ENCODE measurements around the gene CST7. TPM values are rescaled to one million over a fixed set of nuclear protein-coding genes. Genes with fewer than 3 reads are reported as not detected.
"Not testable (repeated sequence)": the region's sequence is repeated elsewhere in the genome, so short reads cannot be mapped to it uniquely, and the experiment has no call there.

CST7 gene
- total and polyA plus RNA-seq, 10 of the 15 experiments (the other 5 are each of a cell fraction or from before 2014, with no cell fraction given), result 0.69 TPM; not detected in 9

DNA sequence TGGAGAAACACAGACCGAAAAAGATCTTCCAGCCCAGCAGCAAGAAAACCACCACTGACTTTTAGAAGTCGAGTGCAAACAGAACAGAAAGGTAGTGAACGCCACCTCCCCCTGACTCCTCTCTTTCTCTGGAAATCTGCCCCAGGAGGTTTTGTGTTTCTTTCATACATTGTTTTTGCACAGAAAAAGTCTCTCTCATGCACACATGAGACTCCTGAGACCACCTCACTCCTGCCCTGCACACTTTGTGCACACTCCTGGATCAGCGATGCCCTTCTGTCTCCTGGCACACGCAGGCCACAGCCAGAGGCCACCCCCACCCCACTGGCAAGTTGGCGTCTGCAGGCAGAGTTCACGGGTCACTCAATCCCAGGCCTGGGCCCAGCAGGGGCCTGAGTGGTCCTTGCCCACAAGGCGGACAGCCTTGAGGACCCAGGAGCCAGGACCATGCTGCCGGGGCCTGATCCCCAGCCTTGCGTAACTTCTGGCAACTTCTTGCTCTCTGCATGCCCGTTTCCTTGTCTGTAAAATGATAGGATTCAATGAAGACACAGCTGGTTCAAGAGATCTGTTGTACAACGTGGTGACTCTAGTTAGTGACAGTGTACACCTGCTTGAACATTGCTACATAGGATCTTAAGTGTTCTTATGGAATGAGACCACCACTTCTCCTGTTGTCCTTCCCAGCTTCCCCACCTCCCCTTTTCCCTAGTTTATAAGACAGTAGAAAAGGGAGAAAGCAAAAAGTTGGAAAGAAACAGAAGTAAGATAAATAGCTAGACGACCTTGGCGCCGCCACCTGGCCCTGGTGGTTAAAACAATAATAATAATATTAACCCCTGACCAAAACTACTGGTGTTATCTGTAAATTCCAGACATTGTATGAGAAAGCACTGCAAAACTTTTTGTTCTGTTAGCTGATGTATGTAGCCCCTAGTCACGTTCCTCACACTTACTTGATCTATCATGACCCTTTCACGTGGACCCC, 30.2 kb upstream of the CST7 start (continued):
- TF ChIP-seq ETV6 (conservative IDR thresholded peaks at IDR 0.05 in 1 of 2, IDR thresholded peaks at IDR 0.05 in 1 of 2; ENCODE audit: borderline replicate concordance in 1 of 2, low read depth in 1 of 2) (no peak), MTA2 (IDR thresholded peaks at IDR 0.05; ENCODE audit: low read depth) (no peak), CHD4 (IDR thresholded peaks at IDR 0.05) (no peak), POU2F2 (IDR thresholded peaks at IDR 0.05; ENCODE audit: borderline replicate concordance, low read depth, low read length) (no peak), ZNF274 (IDR thresholded peaks at IDR 0.05; ENCODE audit: insufficient read depth, insufficient read length) (no peak), NR2C1 (IDR thresholded peaks at IDR 0.05) (no peak), MEF2B (IDR thresholded peaks at IDR 0.05; ENCODE audit: partially characterized antibody, poor library complexity, severe bottlenecking) (no peak)
- TF ChIP-seq, protein P1, sequence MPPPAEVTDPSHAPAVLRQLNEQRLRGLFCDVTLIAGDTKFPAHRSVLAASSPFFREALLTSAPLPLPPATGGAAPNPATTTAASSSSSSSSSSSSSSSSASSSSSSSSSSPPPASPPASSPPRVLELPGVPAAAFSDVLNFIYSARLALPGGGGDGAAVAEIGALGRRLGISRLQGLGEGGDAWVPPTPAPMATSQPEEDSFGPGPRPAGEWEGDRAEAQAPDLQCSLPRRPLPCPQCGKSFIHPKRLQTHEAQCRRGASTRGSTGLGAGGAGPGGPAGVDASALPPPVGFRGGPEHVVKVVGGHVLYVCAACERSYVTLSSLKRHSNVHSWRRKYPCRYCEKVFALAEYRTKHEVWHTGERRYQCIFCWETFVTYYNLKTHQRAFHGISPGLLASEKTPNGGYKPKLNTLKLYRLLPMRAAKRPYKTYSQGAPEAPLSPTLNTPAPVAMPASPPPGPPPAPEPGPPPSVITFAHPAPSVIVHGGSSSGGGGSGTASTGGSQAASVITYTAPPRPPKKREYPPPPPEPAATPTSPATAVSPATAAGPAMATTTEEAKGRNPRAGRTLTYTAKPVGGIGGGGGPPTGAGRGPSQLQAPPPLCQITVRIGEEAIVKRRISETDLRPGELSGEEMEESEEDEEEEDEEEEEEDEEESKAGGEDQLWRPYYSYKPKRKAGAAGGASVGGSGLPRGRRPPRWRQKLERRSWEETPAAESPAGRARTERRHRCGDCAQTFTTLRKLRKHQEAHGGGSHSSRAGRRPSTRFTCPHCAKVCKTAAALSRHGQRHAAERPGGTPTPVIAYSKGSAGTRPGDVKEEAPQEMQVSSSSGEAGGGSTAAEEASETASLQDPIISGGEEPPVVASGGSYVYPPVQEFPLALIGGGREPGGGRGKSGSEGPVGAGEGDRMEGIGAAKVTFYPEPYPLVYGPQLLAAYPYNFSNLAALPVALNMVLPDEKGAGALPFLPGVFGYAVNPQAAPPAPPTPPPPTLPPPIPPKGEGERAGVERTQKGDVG (CRISPR knock-in tag; IDR thresholded peaks at IDR 0.05), result no peak

- BruUV-seq (replicated peaks); ATAC-seq; RAD21 ChIA-PET (ENCODE audit: unreplicated experiment); H3K79me2 ChIP-seq (ENCODE audit: control insufficient read depth, insufficient read depth, low read length); H3K4me2 ChIP-seq (ENCODE audit: control insufficient read depth, insufficient read depth); DNase-seq (ENCODE audit: low read depth, low spot score); H3K36me3 ChIP-seq (ENCODE audit: control insufficient read depth in 2 of 2, insufficient read depth in 2 of 2, low read length in 1 of 2); FAIRE-seq; H3K4me3 ChIP-seq; H3K9ac ChIP-seq (ENCODE audit: control insufficient read depth, insufficient read depth, low read length); POLR2A ChIA-PET; H4K20me1 ChIP-seq (ENCODE audit: control insufficient read depth, insufficient read depth); H2AFZ ChIP-seq (ENCODE audit: control insufficient read depth, low read depth, low read length); H3K27me3 ChIP-seq (replicated peaks in 1 of 2; ENCODE audit: control insufficient read depth in 2 of 2, insufficient read depth in 2 of 2, low read length in 1 of 2); H3K9me3 ChIP-seq (replicated peaks; ENCODE audit: control insufficient read depth, insufficient read depth, low read length); H3K27ac ChIP-seq (ENCODE audit: control insufficient read depth, insufficient read depth): not testable (repeated sequence)
- intact Hi-C loops (cut with micrococcal nuclease; ENCODE audit: unreplicated experiment) (loop anchor here (2.0 to 5.0 kb wide), 2 partner anchors 77 to 817 kb away; no protein-coding TSS in a partner anchor), in situ Hi-C loops (cut with MboI) (loop anchor here (5.0 to 25.0 kb wide), 2 partner anchors 132 to 982 kb away; no protein-coding TSS in a partner anchor)
- ChIA-PET SMC1A (ENCODE audit: uncharacterized antibody, unreplicated experiment) (interaction anchor here (0.7 to 0.8 kb wide), 2 partner anchors 26 to 250 kb away, joined by 3 read pairs; no protein-coding TSS in a partner anchor), CTCF (interaction anchor here (1.0 to 2.0 kb wide), 2 partner anchors 12 to 136 kb away, joined by 4 to 5 read pairs; no protein-coding TSS in a partner anchor)
- peaks cover 11% of the 10 kb centered on the region for H3K4me1 ChIP-seq (ENCODE audit: control insufficient read depth, insufficient read depth, low read length)
- WGBS (ENCODE audit: insufficient coverage, insufficient replicate concordance, low lambda C conversion rate, missing lambda C conversion rate), result 79% methylated on average over 15 of the region's 15 CpGs
Observed at GRCh38 chr20:24919665-24920064, 29.4 kb upstream of the CST7 start.

- FAIRE-seq; H2AFZ ChIP-seq (ENCODE audit: control insufficient read depth, low read depth, low read length); intact Hi-C loops (cut with micrococcal nuclease; ENCODE audit: unreplicated experiment); ATAC-seq; H3K9me3 ChIP-seq (replicated peaks; ENCODE audit: control insufficient read depth, insufficient read depth, low read length); DNase-seq (ENCODE audit: low read depth, low spot score); H3K27me3 ChIP-seq (replicated peaks in 1 of 2; ENCODE audit: control insufficient read depth in 2 of 2, insufficient read depth in 2 of 2, low read length in 1 of 2); BruUV-seq (replicated peaks); RAD21 ChIA-PET (ENCODE audit: unreplicated experiment); POLR2A ChIA-PET; H3K27ac ChIP-seq (ENCODE audit: control insufficient read depth, insufficient read depth); H3K9ac ChIP-seq (ENCODE audit: control insufficient read depth, insufficient read depth, low read length); SMC1A ChIA-PET (ENCODE audit: uncharacterized antibody, unreplicated experiment); H3K79me2 ChIP-seq (ENCODE audit: control insufficient read depth, insufficient read depth, low read length); H3K4me2 ChIP-seq (ENCODE audit: control insufficient read depth, insufficient read depth); H4K20me1 ChIP-seq (ENCODE audit: control insufficient read depth, insufficient read depth); H3K4me3 ChIP-seq; H3K36me3 ChIP-seq (ENCODE audit: control insufficient read depth in 2 of 2, insufficient read depth in 2 of 2, low read length in 1 of 2): not testable (repeated sequence)
- 42% methylated on average over 3 of the region's 3 CpGs for WGBS (ENCODE audit: insufficient coverage, insufficient replicate concordance, low lambda C conversion rate, missing lambda C conversion rate)
- peaks cover 11% of the 10 kb centered on the region for H3K4me1 ChIP-seq (ENCODE audit: control insufficient read depth, insufficient read depth, low read length)
- CTCF ChIA-PET, result interaction anchor here (1.0 kb wide), 1 partner anchor 137 kb away, joined by 4 read pairs; no protein-coding TSS in a partner anchor
- in situ Hi-C loops (cut with MboI), result loop anchor here (25.0 kb wide), 1 partner anchor 983 kb away; no protein-coding TSS in a partner anchor
Observed at GRCh38 chr20:24920706-24921105, 28.4 kb upstream of the CST7 start.
